Occipital lobe (tissue), 2 donors: ENCODE measurements around the gene PTGDS. TPM values are rescaled to one million over a fixed set of nuclear protein-coding genes. Genes with fewer than 3 reads are reported as not detected.

Experiments
- DNase-seq: peaks from one replicate; lab custom pipeline; 2025; lab: John Stamatoyannopoulos, UW
- total RNA-seq: library from RNA; depleted of rRNA; stranded (reverse); fragments of >200 nt; gene quantifications from one replicate; pipeline ENCODE4 v1.2.3, GENCODE V29; 2014

The PTGDS gene
- total RNA-seq = 52.1 TPM

DNA sequence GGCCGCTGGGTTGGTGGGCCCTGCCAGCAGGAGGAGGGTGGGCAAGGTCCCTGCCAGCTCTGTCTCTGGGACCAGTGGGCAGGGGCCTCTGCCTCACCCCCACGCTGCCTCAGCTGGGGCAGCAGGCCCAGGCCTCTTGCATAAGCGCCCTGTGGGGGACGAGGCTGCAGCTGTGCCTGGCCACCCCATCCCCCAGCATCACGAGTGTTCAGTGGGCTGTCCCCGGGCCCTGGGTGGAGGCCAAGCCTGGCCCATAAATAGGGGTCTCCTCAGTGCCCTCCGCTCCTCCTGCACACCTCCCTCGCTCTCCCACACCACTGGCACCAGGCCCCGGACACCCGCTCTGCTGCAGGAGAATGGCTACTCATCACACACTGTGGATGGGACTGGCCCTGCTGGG lies at the start of gene PTGDS:
PTGDS (plus strand) TSS at position 282 of the 400 bp plus-strand sequence; CDS start at position 357, 75 bp downstream.
- peak; percentile 91 for DNase-seq

DNA sequence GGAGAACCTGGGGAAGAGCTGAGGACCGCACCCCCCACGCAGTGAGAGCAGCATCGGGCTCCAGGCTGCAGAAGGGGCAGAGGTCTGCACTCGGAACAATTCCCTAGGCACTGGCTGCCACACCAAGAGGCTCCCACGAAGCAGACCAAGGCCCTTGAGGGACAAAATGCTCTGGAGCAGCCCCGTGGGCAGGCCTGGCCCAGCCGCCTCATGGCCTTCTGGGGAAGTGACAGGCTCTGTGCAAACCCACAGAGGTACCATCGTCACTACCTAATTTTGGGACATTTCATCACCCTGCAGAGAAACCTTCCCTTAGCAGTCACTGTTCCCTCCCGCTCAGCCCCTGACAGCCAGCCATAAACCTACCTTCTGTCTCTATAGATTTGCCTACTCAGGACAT lies 48.7 kb upstream of the PTGDS start:
- DNase-seq = no peak

DNA sequence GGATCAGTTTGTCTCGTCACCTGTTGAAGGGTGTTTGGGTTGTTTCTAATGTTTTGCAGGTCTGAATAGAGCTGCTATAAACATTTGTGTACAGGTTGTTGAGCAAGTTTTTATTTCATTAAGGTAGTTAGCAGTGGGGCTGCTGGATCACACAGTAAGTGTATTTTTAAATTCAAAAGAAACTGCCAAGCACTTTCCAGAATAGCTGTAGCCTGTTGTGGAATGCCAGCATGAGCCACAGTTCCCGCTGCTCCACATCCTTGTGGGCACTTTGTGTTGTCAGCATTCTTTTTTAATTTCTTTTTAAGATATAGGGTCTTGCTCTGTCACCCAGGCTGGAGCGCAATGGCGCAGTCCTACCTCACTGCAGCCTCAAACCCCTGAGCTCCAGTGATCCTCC lies 47.3 kb upstream of the PTGDS start:
- no peak for DNase-seq

DNA sequence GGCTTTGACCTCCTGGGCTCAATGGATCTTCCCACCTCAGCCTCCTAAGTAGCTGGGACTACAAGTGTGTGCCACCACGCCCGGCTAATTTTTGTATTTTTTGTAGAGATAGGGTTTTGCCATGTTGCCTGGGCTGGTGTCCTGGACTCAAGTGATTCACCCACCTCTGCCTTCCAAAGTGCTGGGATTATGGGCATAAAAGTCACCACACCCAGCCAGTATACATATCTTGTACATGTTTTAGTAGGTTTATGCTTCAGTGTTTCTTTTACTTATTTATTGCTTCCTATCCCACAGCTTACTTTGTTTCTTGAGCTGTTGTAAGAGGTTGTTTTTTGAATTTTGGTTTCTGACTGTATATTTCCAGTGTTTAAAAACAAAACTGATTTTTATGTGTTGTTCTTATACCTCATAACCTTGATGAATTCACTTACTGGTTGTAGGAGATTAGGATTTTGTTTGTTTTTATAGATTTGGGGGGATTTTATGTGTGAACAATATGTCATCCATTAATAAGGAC lies 45.6 kb upstream of the PTGDS start:
- no peak for DNase-seq

DNA sequence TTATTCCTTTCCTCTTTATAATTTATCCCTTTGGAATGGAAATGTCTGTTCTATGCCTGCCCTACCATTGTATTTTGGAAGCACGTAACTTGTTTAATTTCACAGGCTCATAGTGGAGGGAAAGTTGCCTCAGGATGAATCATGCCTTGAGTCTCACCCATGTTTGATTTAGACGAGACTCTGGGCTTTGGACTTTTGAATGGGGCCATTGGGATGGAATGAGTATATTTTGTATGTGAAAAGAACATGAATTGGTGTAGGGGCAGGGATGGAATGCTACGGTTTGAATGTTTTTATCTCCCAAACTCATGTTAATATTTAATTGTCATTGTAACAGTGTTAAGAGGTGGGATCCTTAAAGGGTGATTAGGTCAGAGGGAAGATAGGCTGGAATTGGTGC lies 43.0 kb upstream of the PTGDS start:
- DNase-seq = no peak

DNA sequence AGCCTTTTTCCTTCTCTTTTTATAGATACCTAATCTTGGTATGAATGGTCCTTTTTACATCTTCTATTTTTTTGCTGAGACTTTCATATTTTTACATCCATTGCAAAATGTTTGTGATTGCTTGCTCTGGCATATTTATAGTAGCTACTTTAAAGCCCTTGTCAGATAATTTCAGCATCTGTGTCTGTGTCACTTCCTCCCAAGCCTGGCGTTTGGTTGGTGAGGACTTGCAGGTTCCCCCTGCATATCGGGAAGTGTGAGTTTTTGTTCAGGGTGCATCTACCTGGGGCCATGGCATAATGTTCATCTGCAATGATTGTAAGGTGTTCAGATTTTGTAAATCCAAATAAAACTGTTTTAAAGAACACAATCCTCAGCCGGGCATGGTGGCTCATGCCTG lies 41.7 kb upstream of the PTGDS start:
- no peak for DNase-seq

DNA sequence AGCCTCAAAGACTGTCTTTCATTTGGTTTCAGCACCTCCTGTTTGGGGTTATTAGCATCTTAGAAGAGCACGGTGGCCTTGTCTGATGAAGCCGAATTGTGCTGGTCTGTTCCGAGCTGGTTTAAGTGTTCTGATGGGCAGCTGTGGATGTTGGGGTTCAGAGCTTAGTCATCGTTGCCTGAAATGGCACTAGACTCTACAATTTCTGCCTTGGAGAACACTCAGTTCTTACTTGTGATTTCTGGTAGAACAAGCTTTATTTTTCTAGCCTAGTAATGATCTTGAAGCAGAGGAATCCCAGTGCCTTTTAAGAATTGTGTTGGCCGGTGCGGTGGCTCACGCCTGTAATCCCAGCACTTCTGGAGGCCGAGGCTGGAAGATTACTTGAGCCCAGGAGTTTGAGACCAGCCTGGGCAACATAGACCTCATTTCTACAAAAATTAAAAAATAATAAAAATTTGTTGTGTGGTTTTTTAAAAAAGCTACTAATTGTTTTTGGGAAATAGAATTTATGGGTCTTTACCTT lies 40.6 kb upstream of the PTGDS start:
- peak; percentile 24 for DNase-seq

DNA sequence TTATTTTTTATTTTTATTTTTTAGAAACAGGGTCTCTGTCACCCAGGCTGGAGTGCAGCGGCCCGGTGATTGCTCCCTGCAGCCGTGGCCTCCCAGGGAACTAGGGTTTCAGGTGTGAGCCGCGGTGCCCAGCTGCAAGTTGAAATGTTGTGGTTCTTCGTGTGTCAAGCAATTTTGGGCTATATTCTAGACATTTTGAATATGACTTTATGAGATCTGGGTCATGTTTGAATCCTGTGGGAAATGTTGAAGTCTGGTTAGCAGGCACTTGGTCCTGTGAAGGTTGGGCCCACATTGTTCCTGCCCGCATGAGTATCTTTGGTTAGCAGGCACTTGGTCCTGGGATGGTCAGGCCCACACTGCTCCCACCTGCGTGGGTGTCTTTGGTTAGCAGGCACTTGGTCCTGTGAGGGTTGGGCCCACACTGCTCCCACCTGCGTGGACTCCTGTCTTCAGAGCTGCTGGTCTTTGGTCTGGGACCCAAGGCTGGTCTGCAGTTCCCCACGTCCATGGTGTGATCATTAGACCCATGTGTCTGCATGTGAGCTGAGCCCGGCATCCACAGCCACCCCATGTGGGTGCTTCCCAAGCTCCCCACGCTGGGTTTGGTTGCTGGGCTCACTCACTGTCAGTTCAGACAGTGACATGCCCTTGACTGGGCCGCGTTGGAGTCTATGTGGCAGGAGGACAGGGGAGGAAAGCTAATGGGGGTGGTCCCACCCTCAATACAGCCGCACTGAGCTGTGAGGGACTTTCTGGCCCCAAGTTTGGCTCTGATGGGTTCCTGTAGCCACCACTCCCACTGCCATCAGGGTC lies 39.9 kb upstream of the PTGDS start:
- no peak for DNase-seq

DNA sequence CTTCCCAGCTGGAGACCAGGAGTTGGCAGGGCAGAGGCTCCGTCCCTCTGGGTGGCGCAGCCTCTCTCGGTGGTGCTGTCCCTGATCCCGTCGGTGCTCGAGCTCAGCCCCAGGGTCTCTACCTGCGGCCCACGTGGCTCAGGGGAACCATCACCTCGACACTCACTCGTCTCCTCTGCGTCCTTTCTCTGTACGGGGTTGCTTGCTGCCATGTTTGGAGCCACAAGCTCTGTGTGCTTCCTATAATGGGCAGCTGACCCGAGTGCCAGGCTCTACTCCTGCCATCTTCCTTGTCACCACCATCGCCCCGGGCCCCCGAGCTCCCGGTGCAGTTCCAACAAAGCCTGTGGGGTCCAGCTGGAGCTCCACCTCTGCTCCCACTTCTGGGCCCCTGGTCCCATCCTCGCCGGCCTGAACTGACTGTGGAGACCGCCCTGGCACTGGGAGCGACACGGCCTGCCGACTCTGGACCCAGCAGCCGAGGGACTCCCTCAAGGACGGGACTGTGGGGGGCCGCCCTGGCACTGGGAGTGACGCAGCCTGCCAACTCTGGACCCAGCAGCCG lies 37.8 kb upstream of the PTGDS start:
- no peak for DNase-seq

DNA sequence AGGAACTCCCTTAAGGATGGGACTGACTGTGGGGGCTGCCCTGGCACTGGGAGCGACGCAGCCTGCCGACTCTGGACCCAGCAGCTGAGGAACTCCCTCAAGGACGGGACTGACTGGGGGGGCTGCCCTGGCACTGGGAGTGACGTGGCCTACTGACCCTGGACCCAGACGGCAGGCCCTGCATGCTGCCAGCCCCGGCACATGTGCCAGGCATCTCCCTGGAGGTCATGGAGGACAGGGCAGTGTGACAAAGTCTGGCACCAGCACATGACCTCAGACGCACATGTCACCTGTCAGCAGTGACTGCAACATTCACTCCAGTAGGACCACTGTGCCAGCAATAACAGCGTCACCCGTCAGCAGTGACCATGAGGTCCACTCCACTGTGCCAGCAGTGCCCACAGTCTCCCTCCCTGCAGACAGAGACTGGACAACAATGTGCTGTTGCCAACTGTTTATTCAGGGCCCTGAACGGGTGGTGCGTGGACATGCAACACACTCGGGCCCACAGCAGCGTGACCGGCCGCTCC lies 37.2 kb upstream of the PTGDS start:
- peak; percentile 44 for DNase-seq

DNA sequence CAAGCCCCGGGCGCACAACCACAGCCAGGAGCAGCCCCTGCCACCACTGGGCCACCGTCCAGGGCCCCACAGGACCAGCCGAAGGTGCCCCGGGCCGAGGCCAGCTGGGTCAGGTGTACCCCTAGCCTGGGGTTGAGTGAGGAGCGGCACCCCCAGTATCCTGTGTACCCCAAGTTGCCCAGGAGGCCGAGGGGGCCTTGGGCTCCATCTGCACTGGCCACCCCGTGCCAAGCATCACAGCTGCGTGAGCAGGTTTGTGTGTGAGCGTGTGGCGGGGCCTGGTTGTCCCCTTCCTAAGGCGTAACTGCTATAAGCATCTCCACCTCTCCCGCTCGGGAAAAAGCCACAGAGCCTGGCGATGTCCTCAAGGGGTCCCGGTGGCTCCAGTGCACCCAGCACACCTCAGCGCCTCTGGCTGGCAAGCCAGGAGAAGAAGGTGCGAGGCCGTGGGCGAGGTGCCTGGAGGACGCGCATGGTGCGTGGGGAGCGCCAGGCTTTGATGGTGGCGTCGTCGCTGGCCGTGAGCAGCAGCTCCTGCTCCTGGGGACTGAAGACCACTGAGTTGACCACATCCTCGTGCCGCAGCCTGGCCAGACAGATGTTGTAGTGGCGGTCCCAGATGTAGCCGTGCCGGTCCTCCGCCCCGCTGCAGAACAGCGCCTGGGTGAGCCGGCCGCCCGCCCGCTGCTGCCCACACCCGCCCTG lies 36.6 kb upstream of the PTGDS start:
- no peak for DNase-seq

DNA sequence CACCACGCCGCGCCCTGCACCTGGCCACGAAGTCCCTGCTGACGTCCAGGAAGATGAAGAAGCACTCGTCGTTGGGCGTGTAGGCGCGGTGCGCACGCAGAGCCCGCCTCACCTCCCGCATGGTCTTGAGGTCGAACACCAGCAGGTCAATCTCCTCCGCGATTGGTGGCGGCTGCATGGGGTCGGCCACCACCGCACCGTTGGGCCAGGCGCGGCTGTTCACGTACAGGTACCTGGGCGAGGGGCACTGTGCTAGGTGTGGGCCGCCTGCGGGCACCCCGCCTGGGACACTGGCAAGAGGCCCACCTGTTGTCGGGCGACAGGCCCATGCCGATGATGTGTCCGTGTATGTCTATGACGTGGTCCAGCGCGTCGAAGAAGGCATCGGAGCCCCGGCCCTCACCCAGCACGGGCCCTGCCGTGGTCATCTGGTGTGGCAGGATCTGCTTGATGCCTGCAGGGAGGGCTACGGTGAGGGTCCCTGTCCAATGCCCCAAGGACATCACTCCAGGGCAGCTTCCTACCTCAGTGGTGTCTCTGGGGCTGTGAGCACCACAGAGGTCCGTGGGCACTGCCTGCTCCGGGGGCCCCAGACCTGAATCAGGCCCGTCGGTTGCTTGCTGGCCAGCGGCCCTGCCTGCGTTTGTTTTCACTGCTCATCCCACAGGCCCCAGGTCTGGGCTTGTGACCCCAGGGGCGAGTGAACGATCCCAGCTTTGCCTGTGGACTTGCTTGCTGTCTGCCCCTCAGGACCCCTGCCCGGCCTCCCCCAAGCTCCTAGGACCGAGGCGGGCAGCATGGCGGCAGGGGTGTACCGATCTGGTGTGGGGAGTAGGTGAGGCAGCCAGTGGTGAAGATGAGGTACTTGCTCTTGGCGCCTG lies 35.8 kb upstream of the PTGDS start:
- no peak for DNase-seq

DNA sequence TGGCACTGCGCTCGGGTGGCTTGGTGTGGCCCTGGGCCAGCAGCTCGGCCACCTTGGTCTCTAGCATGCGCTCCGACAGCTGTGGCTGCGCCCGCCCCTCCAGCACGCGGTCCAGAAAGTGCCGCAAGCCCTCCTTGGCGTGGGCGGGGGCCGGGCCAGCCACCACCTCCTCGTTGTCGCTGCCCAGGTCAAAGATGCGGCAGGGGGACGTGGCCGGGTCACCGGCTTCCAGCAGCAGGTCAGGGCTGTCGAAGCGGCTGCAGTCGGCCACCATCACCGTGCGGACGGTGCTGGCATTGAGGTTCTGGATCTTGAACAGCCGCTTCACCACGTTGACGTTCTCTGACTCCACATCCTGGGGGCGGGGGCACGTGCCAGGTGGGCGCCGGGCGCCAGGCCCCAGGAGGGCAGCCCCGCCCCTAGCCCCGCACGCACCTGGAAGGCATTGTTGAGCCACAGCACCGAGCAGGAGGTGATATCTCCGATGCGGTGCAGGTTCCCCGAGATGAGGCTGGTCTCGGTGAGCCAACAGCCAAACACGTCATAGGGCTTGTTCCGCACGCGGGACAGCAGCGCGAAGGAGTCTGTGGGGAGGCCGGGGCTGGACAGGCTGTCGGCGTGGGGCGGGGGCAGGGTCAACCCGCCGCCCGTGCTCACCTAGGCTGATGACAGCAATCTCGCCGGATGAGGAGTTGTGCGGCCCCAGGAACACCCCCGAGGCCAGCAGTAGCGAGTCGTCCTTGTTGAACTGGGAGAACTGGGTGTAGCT lies 35.0 kb upstream of the PTGDS start:
- no peak for DNase-seq

DNA sequence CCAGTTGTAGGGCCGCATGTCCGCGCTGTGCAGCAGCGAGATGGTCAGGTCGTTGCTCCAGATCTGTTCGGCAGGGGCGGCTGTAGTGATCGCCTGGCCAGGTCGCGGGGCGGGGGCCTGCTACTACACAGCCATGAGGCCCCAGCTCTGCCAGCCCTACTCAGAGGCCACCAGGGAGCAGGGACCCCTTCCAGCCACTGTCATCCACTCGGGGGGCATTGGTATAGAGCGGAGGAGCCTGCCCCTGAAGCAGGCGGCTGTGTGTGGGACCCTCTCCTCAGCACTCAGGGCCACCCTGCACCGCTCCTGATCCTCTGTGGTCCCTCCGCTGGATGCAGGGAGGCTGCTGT lies 34.4 kb upstream of the PTGDS start:
- no peak for DNase-seq

DNA sequence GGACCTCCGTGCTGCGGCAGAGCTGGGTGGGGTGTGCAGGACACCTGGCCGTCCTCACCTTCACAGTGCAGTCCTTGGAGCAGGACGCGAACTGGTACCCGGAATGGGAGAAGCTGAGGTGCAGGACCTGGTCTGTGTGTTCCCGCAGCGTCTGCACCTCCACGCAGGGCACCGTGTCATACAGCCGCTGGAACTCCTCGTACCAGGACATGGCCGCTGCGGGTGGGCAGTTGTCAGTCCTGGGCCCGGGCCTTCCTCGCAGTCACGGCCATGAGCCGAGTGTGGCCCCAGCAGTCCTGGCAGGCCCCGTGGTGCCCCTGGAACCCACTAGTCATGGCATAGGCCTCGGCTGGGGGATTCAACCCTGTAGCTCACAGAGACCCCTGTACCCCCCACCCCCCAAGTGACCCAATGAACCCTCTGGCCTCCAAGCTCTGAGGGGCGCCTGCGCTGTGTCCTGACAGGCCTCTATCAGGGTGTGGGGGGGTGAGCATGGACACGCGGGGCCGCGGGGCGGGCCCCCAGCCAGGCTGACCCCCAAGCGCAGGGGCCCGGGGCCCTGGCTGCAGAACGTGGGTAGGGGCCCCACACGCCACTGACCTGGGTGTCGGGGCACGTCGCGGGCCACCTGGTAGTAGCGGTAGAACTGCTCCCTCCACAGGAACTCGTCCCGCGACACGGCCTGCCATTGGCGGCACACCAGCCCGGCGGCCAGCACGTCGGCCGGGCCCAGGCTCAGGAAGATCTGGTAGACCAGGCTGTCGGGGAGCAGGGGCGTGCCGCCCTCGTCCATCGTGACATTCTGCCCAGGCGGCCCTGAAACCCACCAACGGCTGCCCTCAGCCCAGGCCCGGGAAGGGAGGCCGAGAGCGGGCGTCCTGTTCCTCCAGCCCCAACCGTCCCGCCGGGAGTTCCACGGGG lies 33.8 kb upstream of the PTGDS start:
- DNase-seq = no peak

DNA sequence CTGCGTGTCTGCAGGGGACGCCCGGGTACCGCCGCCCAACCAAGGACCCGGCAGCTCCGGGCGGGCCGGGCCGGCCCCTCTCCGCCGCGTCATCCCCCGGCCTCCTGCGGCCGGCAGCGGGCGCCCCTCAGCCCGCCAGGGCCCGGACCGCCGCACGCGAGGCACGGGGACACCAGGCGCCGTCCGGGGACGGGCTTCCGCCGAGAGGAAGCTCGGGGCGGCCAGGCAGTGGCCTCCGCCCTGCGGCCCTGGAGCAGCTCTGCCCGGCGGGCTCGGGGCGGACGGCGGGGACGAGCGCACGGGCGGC lies 33.1 kb upstream of the PTGDS start:
- no peak for DNase-seq

DNA sequence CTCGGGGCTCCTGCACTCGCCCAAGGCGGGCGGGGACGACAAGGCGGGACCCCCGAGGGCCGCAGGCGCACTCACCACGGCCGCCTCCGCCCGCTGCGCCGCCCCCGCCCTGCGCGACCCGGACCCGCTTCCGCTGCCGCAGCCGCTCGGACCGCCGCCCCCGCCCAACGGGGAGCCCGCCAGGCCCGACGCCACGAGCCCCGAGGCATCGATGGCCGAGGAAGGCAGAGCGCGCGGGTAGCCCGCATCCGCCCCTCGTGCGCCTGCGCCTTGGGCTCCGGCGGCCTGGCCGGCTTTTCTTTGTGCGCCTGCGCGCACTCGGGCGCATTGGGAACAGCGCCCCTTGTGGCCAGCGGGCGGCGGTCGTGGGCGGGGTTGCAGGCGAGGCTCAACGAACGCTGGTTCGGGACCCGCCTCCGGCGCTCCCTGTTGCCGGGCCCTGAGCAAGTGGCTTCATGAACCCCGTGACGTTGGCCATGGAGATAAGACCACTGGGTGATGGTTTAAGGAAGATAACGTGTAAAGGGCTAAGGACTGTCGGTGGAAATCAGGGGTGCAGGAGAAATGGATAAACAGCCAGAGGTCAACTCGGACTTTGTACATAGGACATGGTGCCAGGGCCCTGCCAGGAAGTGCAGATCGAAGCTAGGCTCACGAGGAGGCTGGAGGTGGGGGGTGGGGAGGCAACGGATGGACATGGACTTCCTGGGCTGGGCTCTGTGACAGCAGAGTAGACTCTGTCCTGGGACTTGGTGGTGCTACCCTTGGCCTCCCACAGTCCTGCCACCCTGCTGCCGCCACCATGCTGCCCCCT lies 32.6 kb upstream of the PTGDS start, which contains the start of the genes C8G and FBXW5:
C8G (plus strand) TSS at position 725 of the 814 bp plus-strand sequence; CDS start at position 803, 78 bp downstream.
FBXW5 (minus strand) TSS at position 220 of the 814 bp plus-strand sequence. CDS start 655 bp downstream, outside the sequence.
- DNase-seq = peak; percentile 88
